ENCODE measurements around the gene SUGT1. TPM values are rescaled to one million over a fixed set of nuclear protein-coding genes. Genes with fewer than 3 reads are reported as not detected.

The SUGT1 gene
- total RNA-seq, 1 donor from 2014 or later = 71.8 TPM

DNA sequence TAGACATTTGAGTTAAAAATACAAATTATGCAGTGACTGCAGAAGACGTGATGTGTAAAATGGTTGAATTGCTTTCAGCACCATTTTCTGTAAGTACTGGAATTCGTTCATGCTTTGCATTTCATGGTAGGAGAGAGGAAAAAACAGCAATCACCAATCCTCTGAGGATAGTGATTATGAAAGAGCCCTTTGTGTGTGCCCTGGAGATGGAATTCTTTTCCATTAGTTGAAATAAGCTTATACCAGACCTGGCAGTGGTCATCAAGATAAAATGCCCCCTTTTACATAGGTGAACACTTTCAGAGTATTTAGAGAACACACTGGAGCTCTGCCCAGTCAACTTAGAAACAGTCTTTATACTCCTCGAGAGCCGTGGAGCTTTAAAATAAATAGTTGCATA, 85.3 kb downstream of the SUGT1 start:
- H3K9me3 Mint-ChIP-seq (ENCODE audit: unreplicated experiment) = peaks cover 6% of the 10 kb centered on the region
- peaks cover 6% of the 10 kb centered on the region for H3K27me3 Mint-ChIP-seq (ENCODE audit: unreplicated experiment)
- peak overlapping the region; percentile 85 for H3K4me3 Mint-ChIP-seq (ENCODE audit: unreplicated experiment)
- H3K27ac Mint-ChIP-seq (ENCODE audit: unreplicated experiment) = peak overlapping the region; percentile 20
- peaks cover 9% of the 10 kb centered on the region for H3K36me3 Mint-ChIP-seq (ENCODE audit: low read depth, unreplicated experiment)
- TF ChIP-seq, protein P1, sequence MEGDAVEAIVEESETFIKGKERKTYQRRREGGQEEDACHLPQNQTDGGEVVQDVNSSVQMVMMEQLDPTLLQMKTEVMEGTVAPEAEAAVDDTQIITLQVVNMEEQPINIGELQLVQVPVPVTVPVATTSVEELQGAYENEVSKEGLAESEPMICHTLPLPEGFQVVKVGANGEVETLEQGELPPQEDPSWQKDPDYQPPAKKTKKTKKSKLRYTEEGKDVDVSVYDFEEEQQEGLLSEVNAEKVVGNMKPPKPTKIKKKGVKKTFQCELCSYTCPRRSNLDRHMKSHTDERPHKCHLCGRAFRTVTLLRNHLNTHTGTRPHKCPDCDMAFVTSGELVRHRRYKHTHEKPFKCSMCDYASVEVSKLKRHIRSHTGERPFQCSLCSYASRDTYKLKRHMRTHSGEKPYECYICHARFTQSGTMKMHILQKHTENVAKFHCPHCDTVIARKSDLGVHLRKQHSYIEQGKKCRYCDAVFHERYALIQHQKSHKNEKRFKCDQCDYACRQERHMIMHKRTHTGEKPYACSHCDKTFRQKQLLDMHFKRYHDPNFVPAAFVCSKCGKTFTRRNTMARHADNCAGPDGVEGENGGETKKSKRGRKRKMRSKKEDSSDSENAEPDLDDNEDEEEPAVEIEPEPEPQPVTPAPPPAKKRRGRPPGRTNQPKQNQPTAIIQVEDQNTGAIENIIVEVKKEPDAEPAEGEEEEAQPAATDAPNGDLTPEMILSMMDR (IDR thresholded peaks at IDR 0.05; ENCODE audit: unreplicated experiment) = no peak
- no peak for DNase-seq (ENCODE audit: low spot score)
- H3K4me1 Mint-ChIP-seq (ENCODE audit: unreplicated experiment) = peaks cover 15% of the 10 kb centered on the region

DNA sequence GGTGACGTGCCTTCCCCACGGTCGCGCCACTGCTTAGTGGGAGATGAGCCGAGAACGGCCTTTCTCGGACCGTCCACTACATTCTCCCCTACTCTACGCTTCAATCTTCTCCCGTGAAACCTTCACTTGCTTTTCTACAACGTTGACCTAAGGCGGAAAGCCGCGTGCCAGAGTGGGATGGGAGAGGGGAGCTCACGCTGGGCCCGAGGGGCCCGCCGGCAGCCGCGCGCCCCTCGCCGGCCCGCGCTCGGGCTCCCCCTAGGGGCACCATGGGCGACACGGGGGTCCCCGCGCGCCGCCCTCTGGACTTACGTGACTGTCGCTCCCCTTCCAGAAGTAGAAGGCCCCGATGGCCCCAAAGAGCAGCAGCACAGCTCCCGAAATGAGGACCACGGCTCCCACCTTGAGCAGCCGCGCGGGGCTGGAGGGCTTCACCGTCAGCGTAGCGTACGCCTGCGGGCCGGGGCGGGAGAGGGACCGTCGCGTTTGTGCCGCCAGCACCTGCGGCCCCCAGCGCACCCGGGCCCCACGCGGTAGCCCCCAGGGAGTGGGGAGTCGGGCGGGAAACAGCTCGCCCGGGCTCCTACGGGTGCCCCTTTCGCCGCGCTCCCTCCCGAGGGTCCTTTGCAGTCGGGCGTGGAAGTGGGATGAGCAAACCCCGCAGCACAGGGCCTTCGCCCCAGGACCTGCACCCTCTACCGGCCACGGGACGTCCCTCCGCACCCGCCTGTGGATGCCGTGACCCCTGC, 86.3 kb downstream of the SUGT1 start:
- Mint-ChIP-seq H3K4me3 (ENCODE audit: unreplicated experiment) (peak overlapping the region; percentile 85), H3K9me3 (ENCODE audit: unreplicated experiment) (peaks cover 6% of the 10 kb centered on the region), H3K27me3 (ENCODE audit: unreplicated experiment) (peaks cover 6% of the 10 kb centered on the region), H3K27ac (ENCODE audit: unreplicated experiment) (no peak overlapping the region), H3K36me3 (ENCODE audit: low read depth, unreplicated experiment) (peaks cover 9% of the 10 kb centered on the region), H3K4me1 (ENCODE audit: unreplicated experiment) (peaks cover 15% of the 10 kb centered on the region)
- DNase-seq (ENCODE audit: low spot score) = peak; percentile 64
- TF ChIP-seq, protein P1 (IDR thresholded peaks at IDR 0.05; ENCODE audit: unreplicated experiment) = peak; percentile 59

DNA sequence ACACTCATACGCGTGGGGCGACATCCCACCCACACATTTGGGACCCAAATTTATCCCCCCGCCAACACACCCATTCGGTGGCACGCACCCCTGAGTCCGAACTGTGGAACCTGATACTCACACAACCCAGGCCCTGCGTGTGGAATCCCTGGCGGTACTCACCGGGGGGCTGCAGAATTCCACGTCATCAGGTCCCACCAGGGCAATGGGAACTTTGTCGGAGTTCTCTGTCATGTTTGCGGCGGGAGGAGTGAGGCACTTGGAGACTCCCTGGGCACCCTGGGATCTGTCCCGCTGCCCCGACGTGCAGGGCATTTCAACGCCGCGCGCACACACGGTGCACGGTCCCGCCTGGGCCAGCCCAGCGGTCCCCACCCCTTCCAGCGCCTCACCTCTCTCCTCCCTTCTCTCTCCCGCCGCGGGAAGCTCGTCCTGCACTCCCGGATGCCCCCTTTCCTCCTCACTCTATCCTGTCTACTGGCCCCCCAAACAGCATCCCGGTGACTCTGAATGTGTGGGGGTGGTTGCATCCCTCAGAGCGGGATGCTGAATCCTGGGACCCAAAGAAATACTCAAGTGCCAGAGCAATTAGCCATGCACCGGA, 86.9 kb downstream of the SUGT1 start, which contains the start of gene CNMD:
CNMD (minus strand) TSS at position 353 of the 604 bp plus-strand sequence; CDS start at position 234, 119 bp downstream.
- H3K9me3 Mint-ChIP-seq (ENCODE audit: unreplicated experiment) = peaks cover 6% of the 10 kb centered on the region
- H3K4me3 Mint-ChIP-seq (ENCODE audit: unreplicated experiment) = peak within 1 kb of the TSS; percentile 85
- H3K27me3 Mint-ChIP-seq (ENCODE audit: unreplicated experiment) = peaks cover 6% of the 10 kb centered on the region
- peaks cover 9% of the 10 kb centered on the region for H3K36me3 Mint-ChIP-seq (ENCODE audit: low read depth, unreplicated experiment)
- no peak within 1 kb of the TSS for H3K27ac Mint-ChIP-seq (ENCODE audit: unreplicated experiment)
- H3K4me1 Mint-ChIP-seq (ENCODE audit: unreplicated experiment) = peaks cover 15% of the 10 kb centered on the region
- TF ChIP-seq, protein P1 (IDR thresholded peaks at IDR 0.05; ENCODE audit: unreplicated experiment) = no peak
- peak; percentile 8 for DNase-seq (ENCODE audit: low spot score)

DNA sequence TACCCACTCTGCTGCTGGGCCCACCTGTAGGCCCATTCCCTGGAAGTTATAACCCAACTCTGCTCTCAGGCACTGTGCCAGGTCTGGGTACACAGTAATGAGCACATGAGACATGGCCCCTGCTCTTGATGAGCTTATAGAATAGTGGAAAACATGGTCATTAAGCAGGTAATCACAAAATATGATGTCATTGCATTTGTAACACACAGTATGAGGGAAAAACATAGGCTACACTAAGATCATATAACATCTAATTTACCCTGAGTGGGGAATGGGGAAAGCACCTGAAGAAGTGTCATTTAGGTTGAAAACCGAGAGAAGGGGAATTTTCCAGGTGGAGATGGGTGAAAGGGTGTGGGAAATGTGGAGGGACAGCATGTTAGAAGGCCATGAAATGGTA, 90.9 kb downstream of the SUGT1 start:
- H3K27me3 Mint-ChIP-seq (ENCODE audit: unreplicated experiment) = peaks cover 6% of the 10 kb centered on the region
- peaks cover 5% of the 10 kb centered on the region for H3K36me3 Mint-ChIP-seq (ENCODE audit: low read depth, unreplicated experiment)
- no peak for DNase-seq (ENCODE audit: low spot score)
- TF ChIP-seq, protein P1 (IDR thresholded peaks at IDR 0.05; ENCODE audit: unreplicated experiment) = no peak
- H3K4me3 Mint-ChIP-seq (ENCODE audit: unreplicated experiment) = no peak overlapping the region
- peaks cover 8% of the 10 kb centered on the region for H3K4me1 Mint-ChIP-seq (ENCODE audit: unreplicated experiment)
- H3K27ac Mint-ChIP-seq (ENCODE audit: unreplicated experiment) = no peak overlapping the region
- peaks cover 6% of the 10 kb centered on the region for H3K9me3 Mint-ChIP-seq (ENCODE audit: unreplicated experiment)

DNA sequence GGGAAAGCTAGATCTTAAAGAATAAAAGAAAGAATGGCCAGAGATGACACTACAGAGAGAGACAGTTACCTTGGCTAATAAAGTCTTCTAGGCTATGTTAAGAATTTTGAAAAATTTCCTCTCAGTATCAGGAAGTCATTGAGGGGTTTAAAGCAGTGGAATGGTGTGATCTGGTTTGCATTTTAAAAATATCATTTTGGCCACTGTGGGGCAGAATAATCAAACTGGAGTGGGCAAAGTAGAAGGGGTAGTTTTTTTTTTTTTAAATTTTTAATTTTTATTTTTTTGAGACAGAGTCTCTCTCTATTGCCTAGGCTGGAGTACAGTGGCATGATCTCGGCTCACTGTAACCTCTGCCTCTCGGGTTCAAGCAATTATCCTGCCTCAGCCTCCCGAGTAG, 91.4 kb downstream of the SUGT1 start:
- peaks cover 8% of the 10 kb centered on the region for H3K4me1 Mint-ChIP-seq (ENCODE audit: unreplicated experiment)
- H3K27ac Mint-ChIP-seq (ENCODE audit: unreplicated experiment) = no peak overlapping the region
- H3K9me3 Mint-ChIP-seq (ENCODE audit: unreplicated experiment) = peaks cover 6% of the 10 kb centered on the region
- no peak for DNase-seq (ENCODE audit: low spot score)
- peaks cover 6% of the 10 kb centered on the region for H3K27me3 Mint-ChIP-seq (ENCODE audit: unreplicated experiment)
- TF ChIP-seq, protein P1 (IDR thresholded peaks at IDR 0.05; ENCODE audit: unreplicated experiment) = no peak
- H3K36me3 Mint-ChIP-seq (ENCODE audit: low read depth, unreplicated experiment) = peaks cover 5% of the 10 kb centered on the region
- H3K4me3 Mint-ChIP-seq (ENCODE audit: unreplicated experiment) = no peak overlapping the region

Data from endothelial cell (in vitro differentiated cells).